Panc1 (cell line): ENCODE results near the gene UTY. TPM values are rescaled to one million over a fixed set of nuclear protein-coding genes. Genes with fewer than 3 reads are reported as not detected.

Experiments used
- ATAC-seq: fragments of 200-7000 bp; cut with Tn5 transposase; 2 replicates; pipeline ENCODE4 v1.9.1; 2020; ENCODE audit warnings: mild to moderate bottlenecking, moderate library complexity
- BruUV-seq: library from RNA; stranded (reverse); fragments of 400-500 nt; replicated peaks from 2 replicates; lab custom pipeline; 2021; lab: Mats Ljungman, UMichigan
- CTCF ChIA-PET: fragments of 300-600 bp; sonication (Branson Sonifier 250); formaldehyde crosslinking; loops from one replicate; lab custom pipeline; 2022; ENCODE audit warnings: antibody characterized with exemption; lab: Charles Lee
- POLR2A ChIA-PET: fragments of 300-600 bp; sonication (Branson Sonifier 250); formaldehyde crosslinking; loops from one replicate; lab custom pipeline; 2022; ENCODE audit warnings: antibody characterized with exemption; lab: Charles Lee
- DNase-seq: peaks from one replicate; pipeline ENCODE4 v3.0.0-alpha.2; 2010; ENCODE audit warnings: low read depth, low spot score
- H3K27ac ChIP-seq: 2 replicates; pipeline ENCODE4 v1.5.1; 2011; ENCODE audit warnings: mild to moderate bottlenecking, low read length, inconsistent platforms
- H3K27me3 ChIP-seq: fragments of 200-500 bp; sonication (Bioruptor generic); 2 replicates; pipeline ENCODE4 v1.6.0; 2014; ENCODE audit warnings: low read length, inconsistent platforms; ENCODE audit not compliant: control insufficient read depth, insufficient read depth
- H3K36me3 ChIP-seq: fragments of 200-500 bp; sonication (Bioruptor generic); 2 replicates; pipeline ENCODE4 v1.5.1; 2014; ENCODE audit warnings: inconsistent platforms, mild to moderate bottlenecking, low read length, moderate library complexity; ENCODE audit not compliant: control insufficient read depth, insufficient read depth
- H3K4me1 ChIP-seq: 2 replicates; pipeline ENCODE4 v1.5.1; 2011; ENCODE audit warnings: inconsistent platforms, mild to moderate bottlenecking, low read length, moderate library complexity; ENCODE audit not compliant: control insufficient read depth, insufficient read depth
- H3K4me3 ChIP-seq, 2 experiments: 2 replicates each; pipeline ENCODE4 v1.5.1; 2011 to 2012; ENCODE audit warnings: low read depth in 2 of 2, low read length in 2 of 2, mild to moderate bottlenecking in 2 of 2, inconsistent platforms in 1 of 2, moderate library complexity in 1 of 2
- H3K9me3 ChIP-seq: fragments of 200-500 bp; sonication (Bioruptor generic); 2 replicates; pipeline ENCODE4 v1.5.1; 2014; ENCODE audit warnings: low read depth, mild to moderate bottlenecking, inconsistent platforms, low read length, moderate library complexity; ENCODE audit not compliant: control insufficient read depth, insufficient read depth
- POLR2AphosphoS5 ChIP-seq: IDR thresholded peaks from 2 replicates; pipeline ENCODE4 v1.6.1; 2012; ENCODE audit warnings: mild to moderate bottlenecking, low read depth, low read length, moderate library complexity
- SIN3A ChIP-seq: IDR thresholded peaks from 2 replicates; pipeline ENCODE4 v1.6.1; 2012; ENCODE audit warnings: low read depth, mild to moderate bottlenecking, low read length, moderate library complexity, borderline replicate concordance; ENCODE audit not compliant: insufficient read depth
- TCF7L2 ChIP-seq: IDR thresholded peaks from 2 replicates; pipeline ENCODE4 v1.6.1; 2011; ENCODE audit warnings: mild to moderate bottlenecking, low read depth, low read length, inconsistent platforms
- in situ Hi-C: cut with HindIII; loops from 2 replicates; pipeline ENCODE4 v1.10.0; 2016; ENCODE audit warnings: low sequenced_read_pairs, low pct_unique_long_range_greater_than_20kb
- intact Hi-C: fragments of 100-400 bp; cut with micrococcal nuclease; formaldehyde crosslinking; loops from one replicate; pipeline ENCODE4 v1.10.0; 2022; ENCODE audit not compliant: unreplicated experiment
- total RNA-seq: library from RNA; stranded (reverse); gene quantifications from one replicate; pipeline ENCODE4 v1.2.1, GENCODE V29; 2021; ENCODE audit not compliant: unreplicated experiment
- TF ChIP-seq, protein P1 (sequence below): fragments of 450-650 bp; IDR thresholded peaks from 2 replicates; pipeline ENCODE4 v1.5.1; 2017; ENCODE audit warnings: mild to moderate bottlenecking
- TF ChIP-seq, protein P2 (sequence below), 2 experiments: IDR thresholded peaks; 2 replicates each; pipeline ENCODE4 v1.6.1; 2011 to 2012; ENCODE audit warnings: low read depth in 2 of 2, control low read depth in 1 of 2, low read length in 1 of 2, mild to moderate bottlenecking in 1 of 2, moderate library complexity in 1 of 2; ENCODE audit not compliant: insufficient read depth in 1 of 2

The UTY gene
- total RNA-seq, 1 experiment from 2014 or later = 0.10 TPM

GRCh38 chrY:13337934-13338333 is 141.9 kb downstream of the UTY start:
- Histone ChIP-seq H3K9me3 (no peaks in the 10 kb centered on the region), H3K4me3 (no peak overlapping the region), H3K27ac (no peak overlapping the region), H3K4me1 (no peaks in the 10 kb centered on the region), H3K27me3 (no peaks in the 10 kb centered on the region), H3K36me3 (no peaks in the 10 kb centered on the region)
- intact Hi-C loops (no loop called here), in situ Hi-C loops (no loop called here)
- ChIA-PET CTCF (no interaction called here), POLR2A (no interaction called here)
- ATAC-seq (no peak), DNase-seq (no peak)
- no peak for TF ChIP-seq SIN3A
- TF ChIP-seq, protein P1, sequence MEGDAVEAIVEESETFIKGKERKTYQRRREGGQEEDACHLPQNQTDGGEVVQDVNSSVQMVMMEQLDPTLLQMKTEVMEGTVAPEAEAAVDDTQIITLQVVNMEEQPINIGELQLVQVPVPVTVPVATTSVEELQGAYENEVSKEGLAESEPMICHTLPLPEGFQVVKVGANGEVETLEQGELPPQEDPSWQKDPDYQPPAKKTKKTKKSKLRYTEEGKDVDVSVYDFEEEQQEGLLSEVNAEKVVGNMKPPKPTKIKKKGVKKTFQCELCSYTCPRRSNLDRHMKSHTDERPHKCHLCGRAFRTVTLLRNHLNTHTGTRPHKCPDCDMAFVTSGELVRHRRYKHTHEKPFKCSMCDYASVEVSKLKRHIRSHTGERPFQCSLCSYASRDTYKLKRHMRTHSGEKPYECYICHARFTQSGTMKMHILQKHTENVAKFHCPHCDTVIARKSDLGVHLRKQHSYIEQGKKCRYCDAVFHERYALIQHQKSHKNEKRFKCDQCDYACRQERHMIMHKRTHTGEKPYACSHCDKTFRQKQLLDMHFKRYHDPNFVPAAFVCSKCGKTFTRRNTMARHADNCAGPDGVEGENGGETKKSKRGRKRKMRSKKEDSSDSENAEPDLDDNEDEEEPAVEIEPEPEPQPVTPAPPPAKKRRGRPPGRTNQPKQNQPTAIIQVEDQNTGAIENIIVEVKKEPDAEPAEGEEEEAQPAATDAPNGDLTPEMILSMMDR = no peak
- TF ChIP-seq, protein P2, sequence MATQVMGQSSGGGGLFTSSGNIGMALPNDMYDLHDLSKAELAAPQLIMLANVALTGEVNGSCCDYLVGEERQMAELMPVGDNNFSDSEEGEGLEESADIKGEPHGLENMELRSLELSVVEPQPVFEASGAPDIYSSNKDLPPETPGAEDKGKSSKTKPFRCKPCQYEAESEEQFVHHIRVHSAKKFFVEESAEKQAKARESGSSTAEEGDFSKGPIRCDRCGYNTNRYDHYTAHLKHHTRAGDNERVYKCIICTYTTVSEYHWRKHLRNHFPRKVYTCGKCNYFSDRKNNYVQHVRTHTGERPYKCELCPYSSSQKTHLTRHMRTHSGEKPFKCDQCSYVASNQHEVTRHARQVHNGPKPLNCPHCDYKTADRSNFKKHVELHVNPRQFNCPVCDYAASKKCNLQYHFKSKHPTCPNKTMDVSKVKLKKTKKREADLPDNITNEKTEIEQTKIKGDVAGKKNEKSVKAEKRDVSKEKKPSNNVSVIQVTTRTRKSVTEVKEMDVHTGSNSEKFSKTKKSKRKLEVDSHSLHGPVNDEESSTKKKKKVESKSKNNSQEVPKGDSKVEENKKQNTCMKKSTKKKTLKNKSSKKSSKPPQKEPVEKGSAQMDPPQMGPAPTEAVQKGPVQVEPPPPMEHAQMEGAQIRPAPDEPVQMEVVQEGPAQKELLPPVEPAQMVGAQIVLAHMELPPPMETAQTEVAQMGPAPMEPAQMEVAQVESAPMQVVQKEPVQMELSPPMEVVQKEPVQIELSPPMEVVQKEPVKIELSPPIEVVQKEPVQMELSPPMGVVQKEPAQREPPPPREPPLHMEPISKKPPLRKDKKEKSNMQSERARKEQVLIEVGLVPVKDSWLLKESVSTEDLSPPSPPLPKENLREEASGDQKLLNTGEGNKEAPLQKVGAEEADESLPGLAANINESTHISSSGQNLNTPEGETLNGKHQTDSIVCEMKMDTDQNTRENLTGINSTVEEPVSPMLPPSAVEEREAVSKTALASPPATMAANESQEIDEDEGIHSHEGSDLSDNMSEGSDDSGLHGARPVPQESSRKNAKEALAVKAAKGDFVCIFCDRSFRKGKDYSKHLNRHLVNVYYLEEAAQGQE (IDR thresholded peaks at IDR 0.05; ENCODE audit: insufficient read depth in 1 of 2, low read depth in 2 of 2, low read length in 1 of 2) = no peak
- no peak for TF ChIP-seq POLR2AphosphoS5
- no peak for TF ChIP-seq TCF7L2
- BruUV-seq = no TSS peak

DNA sequence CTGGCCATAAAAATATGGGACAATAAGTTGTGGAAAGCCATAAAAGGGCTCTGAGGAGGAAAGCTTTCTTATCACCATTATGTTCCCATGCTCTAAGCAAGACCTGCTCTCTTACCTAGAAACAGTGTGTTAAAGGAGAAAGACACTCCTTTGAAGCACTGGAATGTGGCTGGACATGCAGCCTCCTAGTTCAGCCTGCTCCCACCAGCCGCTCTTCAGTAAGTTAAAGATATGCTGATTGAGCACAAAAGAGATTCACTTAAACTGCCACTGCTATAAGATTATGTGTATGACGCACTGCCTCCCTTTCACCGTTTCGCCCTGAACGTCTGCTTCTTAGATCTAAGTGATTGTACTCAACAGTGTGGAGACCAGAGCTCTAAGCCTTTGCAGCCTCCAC is 146.0 kb downstream of the UTY start:
- H3K4me3 ChIP-seq = no peak overlapping the region
- no peak for DNase-seq
- intact Hi-C loops (no loop called here), in situ Hi-C loops (no loop called here)
- no peaks in the 10 kb centered on the region for H3K9me3 ChIP-seq
- POLR2A ChIA-PET = no interaction called here
- TF ChIP-seq, protein P2 (IDR thresholded peaks at IDR 0.05; ENCODE audit: insufficient read depth in 1 of 2, low read depth in 2 of 2, low read length in 1 of 2) = no peak
- TF ChIP-seq, protein P1 = no peak
- no peak for TF ChIP-seq SIN3A
- no peak for TF ChIP-seq POLR2AphosphoS5
- no peak for TF ChIP-seq TCF7L2
- no peak for ATAC-seq
- H3K36me3 ChIP-seq = no peaks in the 10 kb centered on the region
- H3K27me3 ChIP-seq = no peaks in the 10 kb centered on the region
- BruUV-seq = no TSS peak
- H3K27ac ChIP-seq = no peak overlapping the region
- H3K4me1 ChIP-seq = no peaks in the 10 kb centered on the region
- CTCF ChIA-PET = no interaction called here
